ENCODE data around the gene RBFOX2. TPM values are rescaled to one million over a fixed set of nuclear protein-coding genes. Genes with fewer than 3 reads are reported as not detected.
"Not testable (repeated sequence)": the region's sequence is repeated elsewhere in the genome, so short reads cannot be mapped to it uniquely, and the experiment has no call there.

RBFOX2 gene
- polyA plus RNA-seq, 1 of the 3 experiments (the other 2 are of a cell fraction), result 115 TPM

DNA sequence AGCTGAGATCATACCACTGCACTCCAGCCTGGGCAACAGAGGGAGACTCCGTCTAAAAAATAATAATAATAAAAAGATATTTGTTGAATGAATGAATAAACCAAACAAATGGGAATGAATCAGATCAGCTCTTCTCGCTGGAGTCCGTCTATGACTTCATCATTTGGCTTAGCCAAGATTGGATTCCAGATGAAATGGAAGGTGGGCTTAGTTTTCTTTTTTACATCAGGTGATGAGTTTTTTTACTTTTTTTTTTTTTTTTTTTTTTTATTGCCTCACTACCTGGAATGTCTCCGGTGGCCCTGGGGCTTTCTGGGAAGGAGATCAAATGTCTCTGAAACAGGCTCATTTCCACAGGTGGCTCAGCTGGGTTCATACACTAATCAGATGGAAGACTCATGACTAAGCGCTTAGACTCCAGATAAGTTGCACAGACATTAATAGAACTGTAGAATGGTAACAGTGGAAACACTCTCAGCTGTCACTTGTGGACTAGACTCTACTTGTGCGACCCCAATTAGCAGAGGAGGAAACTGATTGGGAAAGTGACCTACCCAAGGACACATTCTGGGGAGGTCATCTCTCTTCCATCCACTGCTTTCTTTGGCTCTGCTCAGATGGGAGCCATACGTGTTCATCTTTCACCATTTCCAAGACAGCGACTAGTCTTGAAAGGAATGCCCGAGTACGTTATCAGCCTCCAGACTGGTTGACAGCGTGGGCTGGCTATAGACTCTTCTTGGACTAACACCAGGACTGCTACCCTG lies 20.5 kb upstream of the RBFOX2 start:
- ChIA-PET POLR2A (no interaction called here), CTCF (interaction anchor here (1.4 to 5.9 kb wide), 2 partner anchors 11 to 16 kb away, joined by 3 to 52 read pairs; no protein-coding TSS in a partner anchor)
- no peak for DNase-seq
- WGBS (ENCODE audit: low lambda C conversion rate), result 74% methylated on average over 11 of the region's 11 CpGs
- peak overlapping the region; percentile 46; the same call in 1 of the 2 replicates for H3K4me2 ChIP-seq
- no peaks in the 10 kb centered on the region for H4K20me1 ChIP-seq (ENCODE audit: insufficient read depth)
- no peaks in the 10 kb centered on the region for H3K36me3 ChIP-seq (replicated peaks in 1 of 2; ENCODE audit: control insufficient read depth in 1 of 2, insufficient read depth in 2 of 2, low read length in 1 of 2)
- H3K9ac ChIP-seq, result no peak overlapping the region
- H3K9me3 ChIP-seq, result no peaks in the 10 kb centered on the region
- H3K9me2 ChIP-seq, result no peaks in the 10 kb centered on the region
- TF ChIP-seq TCF12 (IDR thresholded peaks at IDR 0.05) (peak; percentile 56; the same call in 1 of the 2 replicates), NFIC (IDR thresholded peaks at IDR 0.05; ENCODE audit: borderline replicate concordance) (0 out of 2 replicates have a peak, but pooled peaks have one; percentile 17), EP300 (IDR thresholded peaks at IDR 0.05; ENCODE audit: borderline replicate concordance in 1 of 2, low read depth in 1 of 2, low read length in 1 of 2) (no peak)
- H2AFZ ChIP-seq (ENCODE audit: low read depth), result no peak overlapping the region
- no peaks in the 10 kb centered on the region for H3K79me2 ChIP-seq (ENCODE audit: insufficient read depth)
- peaks cover 14% of the 10 kb centered on the region for H3F3A ChIP-seq (replicated peaks; ENCODE audit: insufficient read depth)
- no peak overlapping the region for H3K4me3 ChIP-seq (ENCODE audit: low read depth in 2 of 2, low read length in 1 of 2)
- H3K4me1 ChIP-seq (ENCODE audit: control insufficient read depth in 1 of 2, insufficient read depth in 2 of 2, low read depth in 1 of 2, low read length in 1 of 2), result no peaks in the 10 kb centered on the region
- no peaks in the 10 kb centered on the region for H3K27me3 ChIP-seq (ENCODE audit: insufficient read depth)
- peak overlapping the region in 1 of 2 experiments; percentile 49; a peak in 2 of 4 replicates for H3K27ac ChIP-seq (ENCODE audit: low read depth in 2 of 2, low read length in 1 of 2)

DNA sequence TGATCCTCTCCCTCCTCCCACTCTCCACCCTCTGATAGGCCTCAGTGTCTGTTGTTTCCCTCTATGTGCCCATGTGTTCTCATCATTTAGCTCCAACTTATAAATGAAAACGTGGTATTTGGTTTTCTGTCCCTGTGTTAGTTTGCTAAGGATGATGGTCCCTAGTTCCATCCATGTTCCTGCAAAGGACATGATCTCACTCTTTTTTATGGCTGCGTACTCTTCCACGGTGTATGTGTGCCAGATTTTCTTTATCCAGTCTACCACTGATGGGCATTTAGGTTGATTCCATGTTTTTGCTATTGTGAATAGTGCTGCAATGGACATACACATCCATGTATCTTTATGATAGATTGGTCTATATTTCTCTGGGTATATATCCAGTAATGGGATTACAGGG lies 15.9 kb upstream of the RBFOX2 start:
- POLR2A ChIA-PET; H3K9ac ChIP-seq; H3K79me2 ChIP-seq (ENCODE audit: insufficient read depth); H3K4me1 ChIP-seq (ENCODE audit: control insufficient read depth in 1 of 2, insufficient read depth in 2 of 2, low read depth in 1 of 2, low read length in 1 of 2); H4K20me1 ChIP-seq (ENCODE audit: insufficient read depth); H3K9me2 ChIP-seq; H3F3A ChIP-seq (replicated peaks; ENCODE audit: insufficient read depth); H3K27ac ChIP-seq (ENCODE audit: low read depth in 2 of 2, low read length in 1 of 2); H3K4me3 ChIP-seq (ENCODE audit: low read depth in 2 of 2, low read length in 1 of 2); H2AFZ ChIP-seq (ENCODE audit: low read depth); H3K9me3 ChIP-seq; CTCF ChIA-PET; DNase-seq; H3K4me2 ChIP-seq; H3K27me3 ChIP-seq (ENCODE audit: insufficient read depth); H3K36me3 ChIP-seq (replicated peaks in 1 of 2; ENCODE audit: control insufficient read depth in 1 of 2, insufficient read depth in 2 of 2, low read length in 1 of 2): not testable (repeated sequence)
- WGBS (ENCODE audit: low lambda C conversion rate), result 78% methylated on average over 3 of the region's 3 CpGs

DNA sequence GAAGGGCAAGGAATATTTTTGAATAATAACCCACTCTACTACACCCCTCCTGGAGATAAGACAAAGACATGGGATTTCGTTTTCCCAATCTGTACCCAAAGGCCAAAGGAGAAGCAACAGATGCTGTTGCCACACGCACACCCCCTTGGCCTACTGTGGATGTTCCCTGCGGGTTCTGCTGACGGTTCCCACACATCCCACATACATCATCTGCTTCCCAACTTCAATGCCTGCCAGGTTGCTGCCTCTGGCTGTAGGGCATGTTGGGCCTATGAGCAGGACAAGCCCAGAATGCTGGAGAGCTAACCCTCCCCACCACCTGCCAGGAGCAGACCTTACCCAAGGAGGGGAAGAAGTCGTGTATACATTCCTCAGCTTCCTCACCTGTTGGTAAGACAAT lies 13.6 kb upstream of the RBFOX2 start:
- no peaks in the 10 kb centered on the region for H3K9me2 ChIP-seq
- CTCF ChIA-PET, result interaction anchor here (1.4 to 9.2 kb wide), 2 partner anchors 25 to 111 kb away, joined by 6 to 87 read pairs; no protein-coding TSS in a partner anchor
- no peak overlapping the region for H3K4me3 ChIP-seq (ENCODE audit: low read depth in 2 of 2, low read length in 1 of 2)
- no peak overlapping the region for H3K9ac ChIP-seq
- no peak for TF ChIP-seq NRF1 (IDR thresholded peaks at IDR 0.05; ENCODE audit: low read depth, low read length)
- no peak for TF ChIP-seq POLR2AphosphoS5 (IDR thresholded peaks at IDR 0.05; ENCODE audit: low read depth, low read length)
- no peak for TF ChIP-seq TEAD4 (IDR thresholded peaks at IDR 0.05; ENCODE audit: borderline replicate concordance, insufficient read depth)
- no peak for TF ChIP-seq EZH2phosphoT487 (IDR thresholded peaks at IDR 0.05; ENCODE audit: borderline replicate concordance, low read depth)
- TF ChIP-seq MXI1 (IDR thresholded peaks at IDR 0.05; ENCODE audit: low read depth, low read length), result no peak
- TF ChIP-seq, protein P1, sequence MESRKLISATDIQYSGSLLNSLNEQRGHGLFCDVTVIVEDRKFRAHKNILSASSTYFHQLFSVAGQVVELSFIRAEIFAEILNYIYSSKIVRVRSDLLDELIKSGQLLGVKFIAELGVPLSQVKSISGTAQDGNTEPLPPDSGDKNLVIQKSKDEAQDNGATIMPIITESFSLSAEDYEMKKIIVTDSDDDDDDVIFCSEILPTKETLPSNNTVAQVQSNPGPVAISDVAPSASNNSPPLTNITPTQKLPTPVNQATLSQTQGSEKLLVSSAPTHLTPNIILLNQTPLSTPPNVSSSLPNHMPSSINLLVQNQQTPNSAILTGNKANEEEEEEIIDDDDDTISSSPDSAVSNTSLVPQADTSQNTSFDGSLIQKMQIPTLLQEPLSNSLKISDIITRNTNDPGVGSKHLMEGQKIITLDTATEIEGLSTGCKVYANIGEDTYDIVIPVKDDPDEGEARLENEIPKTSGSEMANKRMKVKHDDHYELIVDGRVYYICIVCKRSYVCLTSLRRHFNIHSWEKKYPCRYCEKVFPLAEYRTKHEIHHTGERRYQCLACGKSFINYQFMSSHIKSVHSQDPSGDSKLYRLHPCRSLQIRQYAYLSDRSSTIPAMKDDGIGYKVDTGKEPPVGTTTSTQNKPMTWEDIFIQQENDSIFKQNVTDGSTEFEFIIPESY (IDR thresholded peaks at IDR 0.05; ENCODE audit: borderline replicate concordance, low read depth), result no peak
- TF ChIP-seq JUND (IDR thresholded peaks at IDR 0.05), result no peak
- no peak for TF ChIP-seq RAD21 (IDR thresholded peaks at IDR 0.05; ENCODE audit: low read length)
- TF ChIP-seq, protein P2, sequence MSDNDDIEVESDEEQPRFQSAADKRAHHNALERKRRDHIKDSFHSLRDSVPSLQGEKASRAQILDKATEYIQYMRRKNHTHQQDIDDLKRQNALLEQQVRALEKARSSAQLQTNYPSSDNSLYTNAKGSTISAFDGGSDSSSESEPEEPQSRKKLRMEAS (IDR thresholded peaks at IDR 0.05; ENCODE audit: low read depth), result no peak
- TF ChIP-seq, protein P3, sequence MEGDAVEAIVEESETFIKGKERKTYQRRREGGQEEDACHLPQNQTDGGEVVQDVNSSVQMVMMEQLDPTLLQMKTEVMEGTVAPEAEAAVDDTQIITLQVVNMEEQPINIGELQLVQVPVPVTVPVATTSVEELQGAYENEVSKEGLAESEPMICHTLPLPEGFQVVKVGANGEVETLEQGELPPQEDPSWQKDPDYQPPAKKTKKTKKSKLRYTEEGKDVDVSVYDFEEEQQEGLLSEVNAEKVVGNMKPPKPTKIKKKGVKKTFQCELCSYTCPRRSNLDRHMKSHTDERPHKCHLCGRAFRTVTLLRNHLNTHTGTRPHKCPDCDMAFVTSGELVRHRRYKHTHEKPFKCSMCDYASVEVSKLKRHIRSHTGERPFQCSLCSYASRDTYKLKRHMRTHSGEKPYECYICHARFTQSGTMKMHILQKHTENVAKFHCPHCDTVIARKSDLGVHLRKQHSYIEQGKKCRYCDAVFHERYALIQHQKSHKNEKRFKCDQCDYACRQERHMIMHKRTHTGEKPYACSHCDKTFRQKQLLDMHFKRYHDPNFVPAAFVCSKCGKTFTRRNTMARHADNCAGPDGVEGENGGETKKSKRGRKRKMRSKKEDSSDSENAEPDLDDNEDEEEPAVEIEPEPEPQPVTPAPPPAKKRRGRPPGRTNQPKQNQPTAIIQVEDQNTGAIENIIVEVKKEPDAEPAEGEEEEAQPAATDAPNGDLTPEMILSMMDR (IDR thresholded peaks at IDR 0.05), result no peak
- TF ChIP-seq, protein P4, sequence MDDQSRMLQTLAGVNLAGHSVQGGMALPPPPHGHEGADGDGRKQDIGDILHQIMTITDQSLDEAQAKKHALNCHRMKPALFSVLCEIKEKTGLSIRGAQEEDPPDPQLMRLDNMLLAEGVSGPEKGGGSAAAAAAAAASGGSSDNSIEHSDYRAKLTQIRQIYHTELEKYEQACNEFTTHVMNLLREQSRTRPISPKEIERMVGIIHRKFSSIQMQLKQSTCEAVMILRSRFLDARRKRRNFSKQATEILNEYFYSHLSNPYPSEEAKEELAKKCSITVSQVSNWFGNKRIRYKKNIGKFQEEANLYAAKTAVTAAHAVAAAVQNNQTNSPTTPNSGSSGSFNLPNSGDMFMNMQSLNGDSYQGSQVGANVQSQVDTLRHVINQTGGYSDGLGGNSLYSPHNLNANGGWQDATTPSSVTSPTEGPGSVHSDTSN (IDR thresholded peaks at IDR 0.05), result no peak
- no peak for TF ChIP-seq GABPA (IDR thresholded peaks at IDR 0.05; ENCODE audit: low read depth)
- no peak for TF ChIP-seq RCOR1 (IDR thresholded peaks at IDR 0.05; ENCODE audit: low read length)
- no peaks in the 10 kb centered on the region for H3K36me3 ChIP-seq (replicated peaks in 1 of 2; ENCODE audit: control insufficient read depth in 1 of 2, insufficient read depth in 2 of 2, low read length in 1 of 2)
- H3K4me1 ChIP-seq (ENCODE audit: control insufficient read depth in 1 of 2, insufficient read depth in 2 of 2, low read depth in 1 of 2, low read length in 1 of 2), result peaks cover 0 to 9% of the 10 kb centered on the region in 2 experiments; a peak in 2 of 4 replicates
- H4K20me1 ChIP-seq (ENCODE audit: insufficient read depth), result no peaks in the 10 kb centered on the region
- H3K79me2 ChIP-seq (ENCODE audit: insufficient read depth), result no peaks in the 10 kb centered on the region
- no peaks in the 10 kb centered on the region for H3K9me3 ChIP-seq
- 80% methylated on average over 5 of the region's 5 CpGs for WGBS (ENCODE audit: low lambda C conversion rate)
- no peak overlapping the region for H2AFZ ChIP-seq (ENCODE audit: low read depth)
- POLR2A ChIA-PET, result no interaction called here
- H3K27ac ChIP-seq (ENCODE audit: low read depth in 2 of 2, low read length in 1 of 2), result no peak overlapping the region
- H3F3A ChIP-seq (replicated peaks; ENCODE audit: insufficient read depth), result no peaks in the 10 kb centered on the region
- H3K4me2 ChIP-seq, result no peak overlapping the region
- H3K27me3 ChIP-seq (ENCODE audit: insufficient read depth), result no peaks in the 10 kb centered on the region
- no peak for DNase-seq
